CD4-positive, alpha-beta T cell treated with Interleukin-10 for 1 hour (primary cell): ENCODE results near the gene PSMD14.
A peak's percentile ranks its signal among the peaks of the same experiment; 100 is the strongest.
"Not testable (repeated sequence)": the region's sequence is repeated elsewhere in the genome, so short reads cannot be mapped to it uniquely, and the experiment has no call there.

ENCODE experiments used
- DNase-seq: peaks from one replicate; pipeline ENCODE4 v3.0.0-alpha.2; 2020

The PSMD14 gene

GRCh38 chr2:161337247-161337646 lies 29.0 kb downstream of the PSMD14 start:
- DNase-seq: no peak

GRCh38 chr2:161339532-161339931 lies 31.3 kb downstream of the PSMD14 start:
- not testable (repeated sequence) for DNase-seq

- not testable (repeated sequence) for DNase-seq
Measured at GRCh38 chr2:161340930-161341413, 32.7 kb downstream of the PSMD14 start.

DNA sequence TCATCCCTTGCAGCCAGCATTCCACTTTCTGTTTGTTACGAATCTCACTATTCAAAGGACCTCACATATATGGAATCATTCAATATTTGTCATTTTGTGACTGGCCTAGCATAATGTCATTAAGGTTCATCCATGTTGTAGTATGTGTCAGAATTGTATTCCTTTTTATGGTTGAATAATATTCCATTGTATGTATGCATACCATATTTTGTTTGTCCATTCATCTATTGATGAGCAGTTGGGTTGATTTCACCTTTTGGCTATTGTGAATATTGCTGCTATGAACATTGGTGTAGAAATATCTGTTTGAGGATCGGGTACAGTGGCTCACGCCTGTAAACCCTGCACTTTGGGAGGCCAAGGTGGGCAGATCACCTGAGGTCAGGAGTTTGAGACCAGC lies 35.0 kb downstream of the PSMD14 start:
- no peak for DNase-seq

- DNase-seq: no peak
Measured at GRCh38 chr2:161344692-161345091, 36.5 kb downstream of the PSMD14 start.

DNA sequence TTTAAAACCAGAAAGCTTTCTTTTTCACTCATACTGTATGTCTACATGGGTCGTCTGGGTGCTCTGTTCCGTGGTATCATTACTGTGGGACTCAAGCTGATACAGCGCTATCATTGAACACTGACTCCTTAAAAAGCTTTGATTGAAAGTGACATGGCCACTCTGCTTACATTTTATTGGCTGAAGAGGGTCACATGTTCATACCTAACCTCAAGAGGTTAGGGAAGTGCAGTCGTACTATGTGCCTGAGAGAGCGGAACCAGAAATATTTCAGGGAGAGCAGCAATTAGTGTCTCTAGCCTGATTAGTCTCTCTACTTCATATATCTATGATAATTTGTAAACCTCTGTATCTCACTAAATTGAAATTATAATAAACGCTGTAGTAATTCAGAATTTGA lies 43.5 kb downstream of the PSMD14 start:
- no peak for DNase-seq

DNA sequence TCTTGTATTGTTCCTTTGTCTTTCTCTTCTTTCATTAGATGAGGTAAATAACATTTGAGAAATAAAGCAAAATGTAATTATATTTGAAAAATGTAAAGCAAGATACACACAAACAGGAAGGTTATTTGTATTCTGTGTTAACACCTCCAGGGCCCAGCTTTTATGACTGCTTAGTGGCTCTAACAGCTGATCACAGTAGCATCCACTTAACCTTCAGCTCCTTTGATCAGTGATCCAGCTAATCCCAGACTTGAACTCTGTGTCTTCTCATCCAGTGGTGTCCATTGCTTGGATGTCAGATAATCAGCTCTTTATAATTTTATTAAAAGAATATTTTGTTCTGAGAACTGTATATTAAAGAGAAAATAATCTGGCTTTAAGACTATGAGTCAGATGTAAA lies 44.5 kb downstream of the PSMD14 start:
- no peak for DNase-seq

DNA sequence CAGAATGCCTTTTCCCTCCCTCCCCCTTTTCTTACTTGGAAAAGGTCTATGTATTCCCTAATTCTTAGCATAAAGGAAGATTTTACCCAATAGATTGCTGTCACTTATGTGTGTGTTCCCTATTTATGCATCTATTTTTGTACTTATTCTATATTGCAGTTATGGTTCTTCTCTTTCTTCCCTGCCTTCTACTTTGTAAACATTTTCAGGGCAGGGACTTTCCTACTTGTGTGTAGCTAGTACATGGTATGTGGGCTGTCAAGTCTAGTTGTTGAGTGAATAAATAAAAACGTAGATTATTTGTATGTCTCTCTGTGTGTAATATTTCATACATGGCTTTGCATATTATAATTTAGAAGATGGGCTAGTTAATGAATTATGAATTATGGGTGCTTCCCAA lies 45.3 kb downstream of the PSMD14 start:
- DNase-seq: no peak

- DNase-seq: no peak
Measured at GRCh38 chr2:161354106-161354505, 45.9 kb downstream of the PSMD14 start.

GRCh38 chr2:161355106-161355505 lies 46.9 kb downstream of the PSMD14 start:
- DNase-seq: no peak

DNA sequence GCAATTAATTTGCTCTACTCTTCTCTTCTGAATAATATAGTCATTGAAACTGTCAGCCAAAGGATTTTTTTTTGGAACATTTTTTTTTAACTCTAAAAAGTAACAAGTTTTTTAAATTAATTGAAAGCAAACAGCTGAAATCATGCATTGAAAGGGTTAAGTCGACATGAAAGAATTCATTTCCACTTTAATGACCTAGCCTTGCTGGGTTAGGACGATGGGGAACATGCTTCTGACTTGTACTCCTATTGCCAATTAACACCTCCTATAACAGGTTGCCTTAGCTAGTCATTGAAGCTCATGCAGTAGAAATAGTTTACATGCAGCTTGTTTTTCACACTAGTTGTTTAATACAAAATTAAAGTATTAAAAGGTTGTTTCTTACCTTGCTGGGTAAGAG lies 47.8 kb downstream of the PSMD14 start:
- no peak for DNase-seq

- DNase-seq: no peak
Measured at GRCh38 chr2:161357097-161357496, 48.9 kb downstream of the PSMD14 start.

DNA sequence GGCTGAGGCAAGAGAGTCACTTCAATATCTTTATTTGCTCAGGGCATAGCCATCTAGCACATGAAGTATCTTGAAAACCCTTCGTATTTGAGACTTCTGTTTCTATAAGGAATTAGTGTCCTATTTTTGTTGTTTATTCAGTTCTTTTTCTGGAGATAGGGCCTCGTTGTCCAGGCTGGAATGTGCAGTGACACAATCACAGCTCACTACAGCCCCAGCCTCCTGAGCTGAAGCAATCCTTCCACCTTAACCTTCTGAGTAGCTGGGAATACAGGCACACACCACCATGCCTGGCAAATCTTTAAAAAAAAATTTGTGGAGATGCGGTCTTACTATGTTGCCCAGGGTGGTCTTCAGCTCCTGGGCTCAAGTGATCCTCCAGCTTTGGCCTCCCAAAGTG lies 50.6 kb downstream of the PSMD14 start:
- no peak for DNase-seq

- not testable (repeated sequence) for DNase-seq
Measured at GRCh38 chr2:161360095-161360654, 52.0 kb downstream of the PSMD14 start.

DNA sequence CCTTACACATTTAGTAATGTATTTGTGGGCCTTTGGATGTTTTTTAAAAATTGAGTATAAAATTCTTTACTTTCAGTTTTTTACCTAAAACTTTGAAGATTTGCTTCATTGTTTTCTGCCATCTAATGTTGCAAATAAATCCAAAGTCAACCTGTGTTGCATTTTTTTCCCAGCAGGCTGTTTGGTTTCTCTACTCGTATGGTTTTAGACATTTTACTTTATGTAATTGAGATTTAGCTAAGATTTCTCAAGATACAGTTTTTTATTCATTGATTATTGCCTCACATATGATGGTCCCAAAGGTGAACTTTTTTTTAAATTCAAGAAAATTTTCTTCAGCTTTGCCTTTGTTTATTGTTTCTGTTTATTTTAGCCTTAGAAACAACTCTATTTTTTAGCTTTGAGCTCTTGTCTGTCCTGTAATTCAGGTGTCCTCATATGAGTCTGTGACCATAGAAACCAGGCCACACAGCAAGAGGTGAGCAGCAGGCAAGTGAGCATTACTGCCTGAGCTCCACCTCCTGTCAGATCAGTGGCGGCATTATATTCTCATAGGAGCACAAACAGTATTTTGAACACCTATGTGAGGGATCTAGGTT lies 54.4 kb downstream of the PSMD14 start:
- DNase-seq: no peak

DNA sequence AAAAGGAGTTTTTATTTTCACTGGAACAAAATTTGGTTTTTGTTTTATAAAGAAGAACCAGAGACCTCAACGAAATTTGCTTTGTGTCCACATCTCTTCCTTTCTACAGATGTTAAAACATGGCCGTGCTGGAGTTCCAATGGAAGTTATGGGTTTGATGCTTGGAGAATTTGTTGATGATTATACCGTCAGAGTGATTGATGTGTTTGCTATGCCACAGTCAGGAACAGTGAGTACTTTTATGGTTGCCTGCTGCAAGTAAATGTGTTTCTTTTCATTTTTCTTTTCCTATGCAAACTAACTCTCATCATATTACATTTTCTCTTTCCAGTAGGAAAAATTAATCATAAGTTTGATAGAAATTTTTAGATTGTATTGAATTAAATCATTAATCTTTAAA lies 59.5 kb downstream of the PSMD14 start:
- no peak for DNase-seq

GRCh38 chr2:161369311-161369710 lies 61.1 kb downstream of the PSMD14 start:
- DNase-seq: no peak

- DNase-seq: no peak
Measured at GRCh38 chr2:161370981-161371380, 62.8 kb downstream of the PSMD14 start.

GRCh38 chr2:161371869-161372268 lies 63.6 kb downstream of the PSMD14 start:
- no peak for DNase-seq

DNA sequence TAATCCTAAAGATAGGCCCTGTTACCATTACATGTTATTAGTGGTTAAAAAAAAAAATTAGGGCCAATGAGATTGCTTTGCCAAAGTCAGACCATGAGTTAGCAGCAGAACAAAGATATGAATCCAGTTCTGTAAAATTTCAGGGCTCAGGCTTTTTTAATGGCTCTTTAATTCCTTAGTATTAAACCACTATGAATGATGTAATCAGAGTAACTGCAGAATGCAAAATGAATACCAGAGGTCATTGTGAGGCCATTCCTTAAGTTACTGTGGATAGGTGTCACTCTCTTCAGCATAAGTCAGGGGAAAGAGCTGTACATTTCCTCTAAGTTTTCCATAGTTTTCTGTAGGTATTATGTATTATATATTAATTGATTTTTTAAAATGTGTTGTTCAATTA lies 65.7 kb downstream of the PSMD14 start:
- no peak for DNase-seq

DNA sequence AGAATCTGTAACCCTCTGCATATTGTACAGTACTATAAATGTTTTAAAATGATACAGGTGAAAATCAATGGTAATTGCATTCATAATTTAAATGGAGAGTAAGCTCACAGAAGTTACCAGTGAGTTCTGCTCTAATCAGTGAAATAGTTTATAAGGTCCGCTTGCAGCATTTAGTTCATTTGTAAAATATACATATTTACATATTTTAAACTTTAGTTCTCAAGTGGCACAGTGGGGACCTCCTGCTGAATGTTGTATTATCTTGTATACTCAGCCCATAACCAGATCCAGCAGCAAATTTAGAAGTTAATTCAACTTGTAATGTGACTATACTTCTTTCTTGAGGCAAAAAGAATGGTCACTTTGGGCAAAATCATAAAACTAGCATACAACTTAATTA lies 66.2 kb downstream of the PSMD14 start:
- no peak for DNase-seq

- no peak for DNase-seq
Measured at GRCh38 chr2:161379740-161380139, 71.5 kb downstream of the PSMD14 start.

- no peak for DNase-seq
Measured at GRCh38 chr2:161381546-161381945, 73.3 kb downstream of the PSMD14 start.

- no peak for DNase-seq
Measured at GRCh38 chr2:161382747-161383146, 74.5 kb downstream of the PSMD14 start.

GRCh38 chr2:161384864-161385263 lies 76.6 kb downstream of the PSMD14 start:
- peak; percentile 43 for DNase-seq
